ENCODE results near the gene RNF115.
"Not testable (repeated sequence)": the region's sequence is repeated elsewhere in the genome, so short reads cannot be mapped to it uniquely, and the experiment has no call there.

The RNF115 gene

GRCh38 chr1:145771056-145771455, 52.8 kb downstream of the RNF115 start:
- DNase-seq = no peak

DNA sequence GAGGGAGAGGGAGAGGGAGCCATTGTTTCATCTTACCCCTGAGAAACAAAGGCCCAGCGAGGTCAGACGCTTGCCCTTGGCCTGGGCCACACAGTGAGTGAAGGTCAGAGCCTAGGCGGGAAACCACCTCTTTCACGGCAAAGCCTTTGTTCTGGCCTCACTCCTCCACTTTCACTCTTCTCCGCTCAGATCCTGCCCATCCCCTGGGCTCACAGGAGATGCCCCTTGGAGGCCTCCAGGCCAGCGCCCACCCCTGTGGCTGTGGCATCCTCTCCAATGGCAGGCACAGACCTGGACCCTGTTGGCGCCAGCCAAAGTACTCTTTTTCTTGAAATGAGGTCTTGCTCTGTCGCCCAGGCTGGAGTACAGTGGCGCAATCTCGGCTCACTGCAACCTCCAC, 55.9 kb downstream of the RNF115 start:
- DNase-seq = not testable (repeated sequence)

GRCh38 chr1:145766926-145767325, 57.0 kb downstream of the RNF115 start:
- DNase-seq = not testable (repeated sequence)

- not testable (repeated sequence) for DNase-seq
Observed at GRCh38 chr1:145765585-145766360, 58.1 kb downstream of the RNF115 start.

DNA sequence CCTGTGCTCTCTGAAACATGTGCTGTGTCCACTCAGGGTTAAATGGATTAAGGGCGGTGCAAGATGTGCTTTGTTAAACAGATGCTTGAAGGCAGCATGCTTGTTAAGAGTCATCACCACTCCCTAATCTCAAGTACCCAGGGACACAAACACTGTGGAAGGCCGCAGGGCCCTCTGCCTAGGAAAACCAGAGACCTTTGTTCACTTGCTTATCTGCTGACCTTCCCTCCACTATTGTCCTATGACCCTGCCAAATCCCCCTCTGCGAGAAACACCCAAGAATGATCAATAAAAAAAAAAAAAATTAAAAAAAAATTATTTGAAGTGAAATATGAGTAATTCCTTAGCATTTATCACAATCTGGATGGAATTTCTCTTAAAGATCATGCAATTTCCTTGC, 58.8 kb downstream of the RNF115 start:
- DNase-seq = not testable (repeated sequence)

DNA sequence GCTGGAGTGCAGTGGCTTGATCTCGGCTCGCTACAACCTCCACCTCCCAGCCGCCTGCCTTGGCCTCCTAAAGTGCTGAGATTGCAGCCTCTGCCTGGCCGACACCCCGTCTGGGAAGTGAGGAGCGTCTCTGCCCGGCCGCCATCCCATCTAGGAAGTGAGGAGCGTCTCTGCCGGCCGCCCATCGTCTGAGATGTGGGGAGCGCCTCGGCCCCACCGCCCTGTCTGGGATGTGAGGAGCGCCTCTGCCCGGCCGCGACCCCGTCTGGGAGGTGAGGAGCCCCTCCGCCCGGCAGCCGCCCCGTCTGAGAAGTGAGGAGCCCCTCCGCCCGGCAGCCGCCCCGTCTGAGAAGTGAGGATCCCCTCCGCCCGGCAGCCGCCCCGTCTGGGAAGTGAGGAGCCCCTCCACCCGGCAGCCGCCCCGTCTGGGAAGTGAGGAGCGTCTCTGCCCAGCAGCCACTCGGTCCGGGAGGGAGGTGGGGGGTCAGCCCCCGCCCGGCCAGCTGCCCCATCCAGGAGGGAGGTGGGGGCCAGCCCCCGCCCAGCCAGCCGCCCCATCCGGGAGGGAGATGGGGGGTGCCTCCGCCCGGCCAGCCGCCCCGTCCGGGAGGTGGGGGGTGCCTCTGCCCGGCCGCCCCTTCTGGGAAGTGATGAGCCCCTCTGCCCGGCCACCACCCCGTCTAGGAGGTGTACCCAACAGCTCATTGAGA, 59.5 kb downstream of the RNF115 start:
- DNase-seq = not testable (repeated sequence)

DNA sequence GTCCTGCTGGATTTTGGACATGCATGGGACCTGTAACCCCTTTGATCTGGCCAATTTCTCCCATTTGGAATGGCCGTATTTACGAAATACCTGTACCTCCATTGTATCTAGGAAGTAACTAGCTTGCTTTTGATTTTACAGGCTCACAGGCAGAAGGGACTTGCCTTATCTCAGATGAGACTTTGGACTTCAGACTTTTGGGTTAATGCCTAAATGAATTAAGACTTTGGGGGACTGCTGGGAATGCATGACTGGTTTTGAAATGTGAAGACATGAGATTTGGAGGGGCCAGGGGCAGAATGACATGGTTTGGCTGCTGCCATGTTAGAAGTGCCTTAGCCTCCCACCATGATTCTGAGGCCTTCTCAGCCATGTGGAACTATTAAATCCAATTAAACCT, 61.9 kb downstream of the RNF115 start:
- not testable (repeated sequence) for DNase-seq

DNA sequence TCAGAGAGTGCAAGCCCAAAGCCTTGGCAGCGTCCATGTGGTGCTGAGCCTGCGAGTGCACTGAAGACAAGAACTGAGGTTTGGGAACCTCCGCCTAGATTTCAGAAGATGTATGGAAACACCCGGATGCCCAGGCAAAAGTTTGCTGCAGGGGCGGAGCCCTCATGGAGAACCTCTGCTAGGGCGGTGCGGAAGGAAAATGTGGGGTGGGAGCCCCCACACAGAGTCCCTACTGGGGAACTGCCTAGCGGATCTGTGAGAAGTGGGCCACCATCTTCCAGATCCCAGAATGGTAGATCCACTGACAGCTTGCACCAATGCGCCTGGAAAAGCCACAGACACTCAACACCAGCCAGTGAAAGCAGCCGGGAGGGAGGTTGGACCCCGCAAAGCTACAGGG, 62.4 kb downstream of the RNF115 start:
- not testable (repeated sequence) for DNase-seq

DNA sequence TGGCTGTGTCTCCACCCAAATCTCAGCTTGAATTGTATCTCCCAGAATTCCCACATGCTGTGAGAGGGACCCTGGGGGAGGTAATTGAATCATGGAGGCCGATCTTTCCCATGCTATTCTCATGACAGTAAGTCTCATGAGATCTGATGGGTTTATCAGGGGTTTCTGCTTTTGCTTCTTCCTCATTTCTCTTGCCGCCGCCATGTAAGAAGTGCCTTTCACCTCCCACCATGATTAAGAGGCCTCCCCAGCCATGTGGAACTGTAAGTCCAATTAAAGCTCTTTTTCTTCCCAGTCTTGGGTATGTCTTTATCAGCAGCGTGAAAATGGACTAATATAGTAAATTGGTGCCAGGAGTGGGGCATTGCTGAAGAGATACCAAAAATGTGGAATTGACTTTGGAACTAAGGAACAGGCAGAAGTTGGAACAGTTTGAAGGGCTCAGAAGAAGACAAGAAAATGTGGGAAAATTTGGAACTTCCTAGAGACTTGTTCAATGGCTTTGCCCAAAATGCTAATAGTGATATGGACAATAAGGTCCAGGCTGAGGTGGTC, 63.4 kb downstream of the RNF115 start:
- not testable (repeated sequence) for DNase-seq

DNA sequence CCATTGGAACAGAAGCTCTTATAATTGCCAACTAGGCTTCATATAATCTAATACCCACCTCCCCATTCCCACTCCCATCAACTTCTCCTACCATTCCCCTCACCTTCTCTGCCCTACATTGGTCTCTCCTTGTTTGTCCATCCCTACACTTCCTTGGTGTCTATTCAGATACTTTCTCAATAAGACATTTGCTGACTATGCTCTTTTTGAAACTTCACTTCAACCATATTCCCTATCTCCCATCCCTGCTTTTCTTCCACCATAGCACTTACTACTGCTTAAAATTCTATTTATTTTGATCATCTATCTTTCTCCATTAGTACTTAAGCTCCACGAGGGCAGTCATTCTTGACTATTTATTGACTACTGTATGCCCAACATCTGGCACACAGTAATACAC, 64.2 kb downstream of the RNF115 start:
- DNase-seq = no peak

GRCh38 chr1:145758575-145758974, 65.3 kb downstream of the RNF115 start:
- no peak for DNase-seq

- DNase-seq = no peak
Observed at GRCh38 chr1:145758116-145758515, 65.8 kb downstream of the RNF115 start.

DNA sequence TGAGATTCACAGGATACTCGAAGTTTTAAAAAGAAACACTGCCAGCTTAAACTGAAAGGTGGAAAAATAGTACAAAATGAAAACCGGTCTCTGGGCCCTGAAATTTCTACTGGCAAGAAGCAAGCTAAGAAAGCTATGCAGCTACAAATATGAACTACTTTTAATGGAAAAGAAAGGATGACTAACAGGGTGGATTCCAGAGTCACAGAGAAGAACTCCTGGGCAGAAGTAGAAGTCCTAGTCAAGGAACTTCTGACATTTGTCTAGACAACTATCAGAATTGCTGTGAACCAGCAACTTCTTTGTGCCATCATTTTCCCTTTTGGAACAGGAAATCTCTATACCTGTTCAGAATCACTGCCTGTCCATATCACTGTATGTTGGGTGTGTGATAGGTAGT, 66.5 kb downstream of the RNF115 start:
- DNase-seq = no peak

DNA sequence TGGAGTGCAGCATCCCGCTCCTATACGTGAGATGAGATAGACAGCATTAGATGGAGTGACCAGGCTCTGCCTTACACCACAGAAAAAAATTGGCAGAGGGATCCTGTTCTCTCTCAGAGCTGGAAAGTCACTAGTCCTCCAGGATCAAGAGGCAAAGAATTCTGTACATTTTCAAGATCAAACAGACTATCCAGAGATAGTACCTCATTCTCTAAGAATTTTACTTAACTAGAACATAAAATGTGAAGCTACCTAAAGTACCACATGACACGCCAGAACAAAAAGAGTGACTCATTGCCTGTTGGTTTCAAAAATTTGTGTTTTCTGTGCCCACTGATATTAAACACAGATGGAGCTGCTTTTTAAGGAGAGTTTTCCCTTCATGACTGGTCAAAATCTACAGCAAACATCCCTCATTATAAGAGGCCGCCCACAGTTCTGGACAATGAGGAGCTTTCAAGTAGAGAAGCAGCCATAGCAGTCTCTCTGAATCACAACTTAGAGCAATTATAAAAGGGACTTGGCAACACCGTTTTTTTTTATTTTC, 72.3 kb downstream of the RNF115 start:
- DNase-seq = no peak

DNA sequence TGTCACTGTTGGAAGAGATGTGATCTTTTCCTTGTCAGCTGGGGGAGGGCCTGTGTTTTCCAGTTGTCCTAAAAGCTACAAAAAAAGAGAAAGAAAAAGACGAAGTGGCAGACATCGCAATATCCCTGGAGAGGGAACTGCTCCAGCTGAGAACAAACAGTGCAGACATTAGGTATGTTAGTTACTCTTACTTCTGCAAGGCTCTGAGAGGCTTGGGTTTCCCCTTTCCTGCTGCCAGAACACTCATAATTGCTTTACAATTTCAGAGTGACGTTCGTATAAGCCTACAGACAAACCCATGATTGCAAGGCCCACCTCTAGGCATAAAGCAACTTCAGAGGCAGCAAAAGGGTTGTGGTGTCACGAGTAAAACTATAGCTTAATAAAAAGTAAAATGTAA, 73.5 kb downstream of the RNF115 start:
- no peak for DNase-seq

- DNase-seq = no peak
Observed at GRCh38 chr1:145747398-145748247, 76.3 kb downstream of the RNF115 start.

DNA sequence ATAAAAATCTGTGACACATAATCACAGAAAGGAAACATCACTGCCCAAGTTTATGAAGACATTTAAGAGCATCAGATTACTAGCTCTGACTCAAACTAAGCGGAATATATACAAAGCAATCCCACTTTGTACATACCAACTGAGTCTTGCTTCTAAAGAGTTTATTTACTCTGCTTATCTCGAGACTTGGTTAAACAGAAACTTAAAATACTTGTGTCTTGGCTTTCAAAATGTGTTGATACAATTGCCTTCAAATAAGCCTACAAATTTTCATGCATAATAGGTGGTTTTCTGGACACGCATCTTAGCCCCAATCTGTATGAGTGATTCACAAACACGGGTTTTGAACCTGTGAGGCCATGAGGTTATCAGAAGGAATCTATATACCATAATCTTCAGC, 83.6 kb downstream of the RNF115 start:
- DNase-seq = no peak

- DNase-seq = no peak
Observed at GRCh38 chr1:145736191-145736590, 87.7 kb downstream of the RNF115 start.

DNA sequence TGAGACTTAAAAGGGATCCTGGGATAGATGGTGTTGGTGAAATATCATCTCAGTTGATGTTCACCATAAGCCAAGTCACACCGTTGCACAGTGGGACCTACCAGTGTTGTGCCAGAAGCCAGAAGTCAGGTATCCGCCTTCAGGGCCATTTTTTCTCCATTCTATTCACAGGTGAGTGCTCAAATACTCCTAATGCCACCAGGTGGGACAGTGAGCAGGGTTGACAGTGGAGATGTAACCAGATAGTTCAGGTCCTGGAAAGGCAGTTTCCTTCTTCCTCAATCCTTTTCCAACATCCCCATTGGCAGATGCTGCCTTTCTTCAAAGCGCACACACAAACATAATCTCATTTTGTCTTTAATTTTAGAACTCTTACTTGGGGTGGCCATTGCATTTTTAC, 93.0 kb downstream of the RNF115 start:
- no peak for DNase-seq

DNA sequence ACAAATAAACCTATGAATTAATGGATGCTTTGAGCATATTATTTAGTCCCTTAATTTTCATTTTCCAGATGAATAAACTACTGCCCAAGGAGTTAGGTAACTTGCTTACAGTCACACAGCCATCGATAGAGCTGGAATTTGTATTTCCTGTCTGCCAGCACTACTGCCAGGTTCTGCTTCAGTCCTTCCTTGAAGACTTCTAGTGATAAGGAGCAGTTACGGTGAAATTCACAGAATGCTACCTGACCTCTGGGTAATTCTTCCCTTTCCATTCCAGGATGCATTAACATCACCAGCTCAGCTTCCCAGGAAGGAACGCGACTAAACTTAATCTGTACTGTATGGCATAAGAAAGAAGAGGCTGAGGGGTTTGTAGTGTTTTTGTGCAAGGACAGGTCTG, 93.4 kb downstream of the RNF115 start:
- no peak for DNase-seq

- no peak for DNase-seq
Observed at GRCh38 chr1:145729666-145730436, 94.0 kb downstream of the RNF115 start.

GRCh38 chr1:145729196-145729595, 94.7 kb downstream of the RNF115 start:
- no peak for DNase-seq

Measured in retina (tissue), 1 donor.